K562 (cell line): Measurements from ENCODE around the gene PTGER4. TPM values are rescaled to one million over a fixed set of nuclear protein-coding genes. Genes with fewer than 3 reads are reported as not detected.

Experiments used
- ATAC-seq: fragments of 200-7000 bp; cut with Tn5 transposase; 3 replicates; pipeline ENCODE4 v1.9.1; 2020; ENCODE audit warnings: moderate library complexity
- BruUV-seq: library from RNA; stranded (reverse); fragments of 400-500 nt; replicated peaks from 2 replicates; lab custom pipeline; 2021; lab: Mats Ljungman, UMichigan
- CTCF ChIA-PET: fragments of 300-600 bp; formaldehyde crosslinking; extraction: SDS; loops from one replicate; lab custom pipeline; 2021; ENCODE audit warnings: low intra/inter-chr PET ratio; lab: Yijun Ruan, JAX
- POLR2A ChIA-PET: fragments of 300-600, 350-650 bp; sonication (Branson Sonifier 250); formaldehyde crosslinking; extraction: SDS; loops from one replicate; lab custom pipeline; 2021; ENCODE audit warnings: antibody characterized with exemption, inconsistent platforms; lab: Yijun Ruan, JAX
- DNase-seq, 4 experiments: peaks; one replicate each; pipeline versions ENCODE4 v3.0.0 to v3.0.0-alpha.2; 2011 to 2018; ENCODE audit warnings: low spot score in 3 of 4, mixed read lengths in 3 of 4; ENCODE audit errors: extremely low read depth in 1 of 4
- FAIRE-seq: peaks from 2 replicates; lab custom pipeline; 2011; peaks lifted over from hg19 to GRCh38; lab: Jason Lieb, UNC
- H2AFZ ChIP-seq: 2 replicates; pipeline ENCODE4 v1.6.0; 2011; ENCODE audit warnings: low read depth, low read length, control low read depth, inconsistent platforms
- H3K27ac ChIP-seq: fragments of 200-600 bp; 3 replicates; pipeline ENCODE4 v1.8.0; 2011; ENCODE audit warnings: low read depth, mild to moderate bottlenecking, control low read depth, inconsistent platforms, low read length, moderate library complexity, mixed read lengths; ENCODE audit errors: extremely low read depth
- H3K27me3 ChIP-seq, 2 experiments: fragments of 300-600 bp in 1 of 2; 2 replicates in 1 of 2; 3 replicates in 1 of 2; pipeline versions ENCODE4 v1.6.0 to v1.8.0; 2011; ENCODE audit warnings: inconsistent platforms in 2 of 2, low read length in 2 of 2, mild to moderate bottlenecking in 1 of 2, mixed read lengths in 1 of 2, moderate library complexity in 1 of 2; ENCODE audit not compliant: control insufficient read depth in 2 of 2, insufficient read depth in 2 of 2
- H3K36me3 ChIP-seq: fragments of 300-600 bp; 3 replicates; pipeline ENCODE4 v1.8.0; 2011; ENCODE audit warnings: mild to moderate bottlenecking, low read length, inconsistent platforms; ENCODE audit not compliant: control insufficient read depth, insufficient read depth
- H3K4me1 ChIP-seq, 2 experiments: fragments of 200-600 bp in 1 of 2; replicated peaks in 1 of 2; 2 replicates in 1 of 2; 3 replicates in 1 of 2; pipeline versions ENCODE4 v1.5.1 to v1.8.0; 2011; ENCODE audit warnings: inconsistent platforms in 2 of 2, low read length in 2 of 2, mild to moderate bottlenecking in 1 of 2, mixed read lengths in 1 of 2, moderate library complexity in 1 of 2; ENCODE audit not compliant: control insufficient read depth in 2 of 2, insufficient read depth in 2 of 2
- H3K4me2 ChIP-seq: 2 replicates; pipeline ENCODE4 v1.6.1; 2011; ENCODE audit warnings: low read length, control low read depth, inconsistent platforms, mixed read lengths; ENCODE audit not compliant: insufficient read depth
- H3K4me3 ChIP-seq: fragments of 200-600 bp; sonication (generic), shearing (Covaris generic); 2 replicates; pipeline ENCODE4 v1.5.1; 2016; ENCODE audit warnings: control low read depth, inconsistent platforms
- H3K79me2 ChIP-seq: fragments of 200-600 bp; 3 replicates; pipeline ENCODE4 v1.8.0; 2011; ENCODE audit warnings: low read length, inconsistent platforms; ENCODE audit not compliant: control insufficient read depth, insufficient read depth
- H3K9ac ChIP-seq, 2 experiments: 2 replicates each; pipeline versions ENCODE4 v1.6.0 to v1.6.1; 2011; ENCODE audit warnings: low read depth in 2 of 2, low read length in 2 of 2, control low read depth in 1 of 2, inconsistent platforms in 1 of 2, mild to moderate bottlenecking in 1 of 2, mixed read lengths in 1 of 2; ENCODE audit not compliant: insufficient read depth in 1 of 2
- H3K9me1 ChIP-seq: one replicate; pipeline ENCODE4 v1.6.0; 2011; ENCODE audit warnings: inconsistent platforms, mild to moderate bottlenecking, low read length, moderate library complexity; ENCODE audit not compliant: control insufficient read depth, insufficient read depth
- H3K9me3 ChIP-seq: replicated peaks from 2 replicates; pipeline ENCODE4 v1.5.1; 2011; ENCODE audit warnings: low read depth, low read length, inconsistent platforms; ENCODE audit not compliant: control insufficient read depth, insufficient read depth
- H4K20me1 ChIP-seq: replicated peaks from 2 replicates; pipeline ENCODE4 v1.6.1; 2011; ENCODE audit warnings: low read length, inconsistent platforms, mixed read lengths; ENCODE audit not compliant: control insufficient read depth, insufficient read depth
- BCOR ChIP-seq: fragments of 450-650 bp; IDR thresholded peaks from 2 replicates; pipeline ENCODE4 v1.6.1; 2016
- HMBOX1 ChIP-seq: sonication (generic); IDR thresholded peaks from 2 replicates; pipeline ENCODE4 v1.6.1; 2016
- NFYB ChIP-seq: IDR thresholded peaks from 2 replicates; pipeline ENCODE4 v1.6.1; 2011; ENCODE audit warnings: mild to moderate bottlenecking, moderate library complexity; ENCODE audit not compliant: insufficient read length; ENCODE audit errors: extremely low read depth
- SRSF1 ChIP-seq: fragments of 200-400 bp; formaldehyde crosslinking; IDR thresholded peaks from 2 replicates; pipeline ENCODE4 v1.6.1; 2017; ENCODE audit warnings: mild to moderate bottlenecking, low read depth, low read length, moderate library complexity
- TFAM ChIP-seq: fragments of 250-450 bp; sonication (Bioruptor Pico); conservative IDR thresholded peaks from 2 replicates; pipeline ENCODE4 v1.5.0; 2021; ENCODE audit warnings: mild to moderate bottlenecking, moderate library complexity
- ZNF79 ChIP-seq: fragments of 250-450 bp; sonication (Bioruptor Pico); IDR thresholded peaks from 2 replicates; pipeline ENCODE4 v1.4.0; 2020; ENCODE audit warnings: low read depth, mild to moderate bottlenecking, moderate library complexity
- WGBS: fragments of 100-300 bp; shearing (Covaris generic); methylation state at CpG from one replicate; pipeline ENCODE4 v1.1.6; 2016; ENCODE audit warnings: low coverage, mixed read lengths; ENCODE audit not compliant: insufficient coverage; ENCODE audit errors: missing lambda C conversion rate; 5-methylcytosine and 5-hydroxymethylcytosine counted together
- in situ Hi-C: fragments of 300-500 bp; cut with MboI; formaldehyde crosslinking; loops from 4 replicates; pipeline ENCODE4 v1.15.0; 2018; ENCODE audit warnings: inconsistent platforms, mixed read lengths
- intact Hi-C: fragments of 100-400 bp; cut with micrococcal nuclease; formaldehyde crosslinking; loops from 2 replicates; pipeline ENCODE4 v1.14.2; 2022
- polyA plus RNA-seq, 8 experiments: library from polyadenylated mRNA; depleted of rRNA in 4 of 8; stranded (reverse) in 5 of 8; unstranded in 3 of 8; fragments of >200 nt; fragmentation: Nextera tagmentation in 2 of 8; fragmentation: Illumina TruSeq in 1 of 8; extraction: Ambion mirVana in 2 of 8; extraction: Trizol in 1 of 8; gene quantifications; 2 replicates each; pipeline versions ENCODE4 v1.2.1 to v1.2.3, GENCODE V29; 2011 to 2014; ENCODE audit warnings: inconsistent platforms in 1 of 8, missing spikeins in 1 of 8
- total RNA-seq, 7 experiments: library from RNA; depleted of rRNA in 6 of 7; stranded (reverse); fragments of >200 nt in 6 of 7; fragmentation: Illumina TruSeq in 2 of 7; extraction: Trizol in 2 of 7; gene quantifications; 2 replicates each; pipeline versions ENCODE4 v1.2.1 to v1.2.3, GENCODE V29; 2011 to 2021; ENCODE audit warnings: low replicate concordance in 1 of 7

PTGER4 gene
- total and polyA plus RNA-seq, 9 of the 15 experiments (the other 6 are each of a cell fraction or from before 2014, with no cell fraction given): 0.31 TPM; not detected in 8

GRCh38 chr5:40681363-40682153 is 1.8 kb downstream of the PTGER4 start:
- TF ChIP-seq NFYB: no peak
- TF ChIP-seq ZNF79 (CRISPR knock-in tag): no peak
- no peak for TF ChIP-seq SRSF1
- TF ChIP-seq BCOR: no peak
- no peak for TF ChIP-seq TFAM (CRISPR knock-in tag)
- no peak for TF ChIP-seq HMBOX1
- TF ChIP-seq, all 486 proteins: peak for 0
- no peak overlapping the region for H3K4me2 ChIP-seq
- 56% methylated on average over 55 of the region's 67 CpGs for WGBS
- no peak overlapping the region for H3K9ac ChIP-seq
- no peaks in the 10 kb centered on the region for H3K36me3 ChIP-seq
- DNase-seq (no peak), ATAC-seq (no peak), FAIRE-seq (no peak)
- peaks cover 0 to 23% of the 10 kb centered on the region in 2 experiments; a peak in 2 of 5 replicates for H3K4me1 ChIP-seq
- peaks cover 12 to 14% of the 10 kb centered on the region in 2 experiments for H3K27me3 ChIP-seq
- H2AFZ ChIP-seq: no peak overlapping the region
- BruUV-seq: no TSS peak
- ChIA-PET POLR2A (no interaction called here), CTCF (no interaction called here)
- H3K27ac ChIP-seq: no peak overlapping the region
- H3K79me2 ChIP-seq: no peaks in the 10 kb centered on the region
- in situ Hi-C loops (loop anchor here (25.0 kb wide), 1 partner anchor 744 kb away; no protein-coding TSS in a partner anchor), intact Hi-C loops (loop anchor here (10.0 kb wide), 1 partner anchor 237 kb away; no protein-coding TSS in a partner anchor)
- H3K9me1 ChIP-seq: no peaks in the 10 kb centered on the region
- no peak overlapping the region for H3K4me3 ChIP-seq
- no peaks in the 10 kb centered on the region for H3K9me3 ChIP-seq
- H4K20me1 ChIP-seq: no peaks in the 10 kb centered on the region
